HFFc6 (cell line): ENCODE results near the gene GCK. TPM values are rescaled to one million over a fixed set of nuclear protein-coding genes. Genes with fewer than 3 reads are reported as not detected.

Source experiments
- DNase-seq: peaks from one replicate; pipeline ENCODE4 v3.0.0-alpha.2; 2018
- H3K27ac Mint-ChIP-seq: 2 replicates; pipeline ENCODE4 v1.8.0; 2020; ENCODE audit warnings: mild to moderate bottlenecking, mixed read lengths
- H3K27me3 Mint-ChIP-seq: 2 replicates; pipeline ENCODE4 v1.8.0; 2021; ENCODE audit warnings: mild to moderate bottlenecking, moderate library complexity, mixed read lengths; ENCODE audit not compliant: insufficient read depth
- H3K36me3 Mint-ChIP-seq: 2 replicates; pipeline ENCODE4 v1.8.0; 2021; ENCODE audit warnings: low read depth, mixed read lengths
- H3K4me1 Mint-ChIP-seq: 2 replicates; pipeline ENCODE4 v1.8.0; 2020; ENCODE audit warnings: low read depth, mixed read lengths
- H3K4me3 Mint-ChIP-seq: 2 replicates; pipeline ENCODE4 v1.8.0; 2020; ENCODE audit warnings: mild to moderate bottlenecking, moderate library complexity, mixed read lengths
- H3K9me3 Mint-ChIP-seq: 2 replicates; pipeline ENCODE4 v1.8.0; 2020; ENCODE audit warnings: mild to moderate bottlenecking, mixed read lengths
- total RNA-seq, 6 experiments: library from RNA; stranded (reverse); fragmentation: NEBNext Ultra II Directional; extraction: Animal tissue kit (Norgen Biotek cat#: 25700); gene quantifications; 2 replicates in 1 of 6; 3 replicates in 5 of 6; pipeline ENCODE4 v1.2.3, GENCODE V29; 2021
- TF ChIP-seq, protein P1 (sequence below): fragments of 200-600 bp; sonication (generic); IDR thresholded peaks from 2 replicates; pipeline ENCODE4 v1.5.0; 2021; ENCODE audit warnings: antibody characterized with exemption, mild to moderate bottlenecking

The GCK gene
- total RNA-seq, 6 experiments from 2014 or later = 0.11 to 0.26 (median 0.17) TPM; not detected in 2

DNA sequence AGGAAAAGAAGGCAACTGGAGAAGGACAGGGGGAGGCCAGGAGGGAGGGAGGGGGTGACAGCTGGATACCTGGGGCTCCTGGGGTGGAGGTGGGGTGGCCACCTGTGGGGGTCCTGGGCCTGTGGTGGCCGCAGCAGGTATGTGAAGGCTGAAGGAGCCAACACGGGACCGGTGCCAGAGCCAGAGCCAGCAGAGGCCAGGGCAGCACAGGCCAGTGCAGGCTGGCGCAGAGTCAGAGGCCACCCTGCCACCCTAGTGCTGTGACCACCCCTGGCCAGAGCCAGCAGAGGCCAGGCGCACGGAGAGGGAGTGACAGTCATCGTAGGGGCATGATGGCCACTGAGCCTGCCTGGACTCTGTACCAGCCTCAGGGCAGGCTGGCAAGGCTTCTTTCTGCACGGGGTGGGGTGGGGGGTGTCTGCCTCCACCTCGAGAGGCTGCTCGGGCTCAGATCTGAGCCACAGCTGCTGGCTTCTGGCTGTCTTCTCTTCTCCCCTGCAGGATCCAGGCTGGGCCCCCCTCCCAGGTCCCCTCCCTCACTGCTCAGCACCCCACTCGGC, 40.4 kb upstream of the GCK start:
- Mint-ChIP-seq H3K4me3 (no peak overlapping the region), H3K27me3 (peaks cover 18% of the 10 kb centered on the region), H3K36me3 (no peaks in the 10 kb centered on the region), H3K9me3 (no peaks in the 10 kb centered on the region), H3K4me1 (no peaks in the 10 kb centered on the region), H3K27ac (no peak overlapping the region)
- DNase-seq = no peak
- TF ChIP-seq, protein P1, sequence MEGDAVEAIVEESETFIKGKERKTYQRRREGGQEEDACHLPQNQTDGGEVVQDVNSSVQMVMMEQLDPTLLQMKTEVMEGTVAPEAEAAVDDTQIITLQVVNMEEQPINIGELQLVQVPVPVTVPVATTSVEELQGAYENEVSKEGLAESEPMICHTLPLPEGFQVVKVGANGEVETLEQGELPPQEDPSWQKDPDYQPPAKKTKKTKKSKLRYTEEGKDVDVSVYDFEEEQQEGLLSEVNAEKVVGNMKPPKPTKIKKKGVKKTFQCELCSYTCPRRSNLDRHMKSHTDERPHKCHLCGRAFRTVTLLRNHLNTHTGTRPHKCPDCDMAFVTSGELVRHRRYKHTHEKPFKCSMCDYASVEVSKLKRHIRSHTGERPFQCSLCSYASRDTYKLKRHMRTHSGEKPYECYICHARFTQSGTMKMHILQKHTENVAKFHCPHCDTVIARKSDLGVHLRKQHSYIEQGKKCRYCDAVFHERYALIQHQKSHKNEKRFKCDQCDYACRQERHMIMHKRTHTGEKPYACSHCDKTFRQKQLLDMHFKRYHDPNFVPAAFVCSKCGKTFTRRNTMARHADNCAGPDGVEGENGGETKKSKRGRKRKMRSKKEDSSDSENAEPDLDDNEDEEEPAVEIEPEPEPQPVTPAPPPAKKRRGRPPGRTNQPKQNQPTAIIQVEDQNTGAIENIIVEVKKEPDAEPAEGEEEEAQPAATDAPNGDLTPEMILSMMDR = no peak

DNA sequence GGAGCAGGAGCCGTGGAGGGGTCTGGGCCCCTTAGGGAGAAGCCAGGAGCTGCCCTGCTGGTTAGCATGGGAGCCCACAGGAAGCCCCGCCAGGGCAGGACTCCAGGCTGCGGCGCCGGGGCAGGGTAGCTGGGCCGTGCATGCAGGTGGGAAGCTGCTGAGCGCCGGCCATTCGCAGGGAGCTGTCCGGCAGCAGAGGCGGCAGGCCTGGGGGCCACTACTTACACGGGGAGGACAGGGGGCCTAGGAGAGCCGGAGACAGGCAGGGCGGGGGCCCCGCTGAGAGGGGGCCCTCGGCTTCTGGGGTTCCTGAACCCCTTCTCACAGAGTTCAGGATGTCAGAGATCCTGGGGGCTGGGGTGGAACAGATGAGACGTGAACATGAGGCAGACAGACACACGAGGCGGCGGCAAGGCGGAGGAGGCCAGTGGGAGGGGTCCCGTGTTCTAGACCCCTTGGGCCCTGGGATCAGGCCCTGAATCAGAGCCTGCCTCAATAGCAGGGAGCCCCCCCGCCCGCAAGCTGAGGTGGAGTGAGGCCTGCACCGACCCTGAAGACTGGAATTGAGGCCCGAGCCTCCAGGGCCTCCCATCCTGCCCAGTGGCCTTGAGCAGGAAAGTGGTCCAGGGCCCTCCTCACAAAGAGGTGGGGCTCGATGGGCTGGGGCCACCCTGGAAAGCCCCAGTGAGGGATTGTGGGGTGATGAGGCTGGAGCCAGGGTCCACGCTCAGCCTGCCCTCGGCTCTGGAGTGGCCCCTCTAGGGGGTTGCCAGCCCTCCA, 39.5 kb upstream of the GCK start:
- Mint-ChIP-seq H3K4me1 (no peaks in the 10 kb centered on the region), H3K36me3 (no peaks in the 10 kb centered on the region), H3K27ac (no peak overlapping the region), H3K4me3 (no peak overlapping the region), H3K9me3 (no peaks in the 10 kb centered on the region), H3K27me3 (peaks cover 19% of the 10 kb centered on the region)
- TF ChIP-seq, protein P1 = no peak
- no peak for DNase-seq

DNA sequence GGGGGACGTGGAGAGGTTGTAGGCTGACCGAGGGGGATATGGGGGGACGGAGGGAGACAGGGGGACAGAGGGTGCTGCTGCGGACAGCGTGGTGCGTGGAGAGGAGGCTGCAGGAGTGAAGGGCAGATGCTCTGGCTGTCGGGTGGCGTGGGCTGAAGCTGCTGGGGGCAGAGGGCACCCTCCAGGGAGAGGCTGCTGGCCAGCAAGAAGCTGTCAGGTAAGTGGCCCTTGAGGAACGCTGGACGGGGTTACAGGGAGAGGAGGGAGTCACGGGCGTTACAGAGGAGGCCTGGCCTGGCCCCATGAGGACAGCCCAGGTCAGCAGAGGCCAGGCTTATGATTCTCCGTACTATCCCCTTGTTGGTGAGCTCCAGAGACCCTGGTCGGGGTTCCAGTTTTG, 38.7 kb upstream of the GCK start:
- no peaks in the 10 kb centered on the region for H3K9me3 Mint-ChIP-seq
- no peak for DNase-seq
- no peaks in the 10 kb centered on the region for H3K36me3 Mint-ChIP-seq
- peaks cover 23% of the 10 kb centered on the region for H3K27me3 Mint-ChIP-seq
- no peak overlapping the region for H3K27ac Mint-ChIP-seq
- no peak overlapping the region for H3K4me3 Mint-ChIP-seq
- TF ChIP-seq, protein P1 = no peak
- H3K4me1 Mint-ChIP-seq = no peaks in the 10 kb centered on the region

DNA sequence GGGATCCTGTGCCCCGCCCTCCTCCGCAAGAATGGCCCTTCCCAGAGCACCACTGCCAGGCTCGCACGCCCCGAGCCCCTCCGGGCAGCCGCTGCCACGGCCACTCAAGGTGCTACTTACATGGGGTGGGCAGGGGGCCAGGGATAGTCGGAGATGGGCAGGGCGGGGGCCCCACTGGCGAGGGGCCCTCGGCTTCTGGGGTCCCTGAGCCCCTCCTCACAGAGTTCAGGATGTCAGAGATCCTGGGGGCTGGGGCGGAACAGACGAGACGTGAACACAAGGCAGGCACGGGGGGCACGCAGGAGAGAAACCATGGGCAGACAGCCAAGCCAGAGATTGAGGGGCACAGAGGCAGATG, 37.1 kb upstream of the GCK start:
- Mint-ChIP-seq H3K9me3 (no peaks in the 10 kb centered on the region), H3K4me1 (no peaks in the 10 kb centered on the region), H3K4me3 (no peak overlapping the region), H3K36me3 (no peaks in the 10 kb centered on the region), H3K27me3 (peaks cover 19% of the 10 kb centered on the region), H3K27ac (no peak overlapping the region)
- no peak for DNase-seq
- TF ChIP-seq, protein P1 = no peak

DNA sequence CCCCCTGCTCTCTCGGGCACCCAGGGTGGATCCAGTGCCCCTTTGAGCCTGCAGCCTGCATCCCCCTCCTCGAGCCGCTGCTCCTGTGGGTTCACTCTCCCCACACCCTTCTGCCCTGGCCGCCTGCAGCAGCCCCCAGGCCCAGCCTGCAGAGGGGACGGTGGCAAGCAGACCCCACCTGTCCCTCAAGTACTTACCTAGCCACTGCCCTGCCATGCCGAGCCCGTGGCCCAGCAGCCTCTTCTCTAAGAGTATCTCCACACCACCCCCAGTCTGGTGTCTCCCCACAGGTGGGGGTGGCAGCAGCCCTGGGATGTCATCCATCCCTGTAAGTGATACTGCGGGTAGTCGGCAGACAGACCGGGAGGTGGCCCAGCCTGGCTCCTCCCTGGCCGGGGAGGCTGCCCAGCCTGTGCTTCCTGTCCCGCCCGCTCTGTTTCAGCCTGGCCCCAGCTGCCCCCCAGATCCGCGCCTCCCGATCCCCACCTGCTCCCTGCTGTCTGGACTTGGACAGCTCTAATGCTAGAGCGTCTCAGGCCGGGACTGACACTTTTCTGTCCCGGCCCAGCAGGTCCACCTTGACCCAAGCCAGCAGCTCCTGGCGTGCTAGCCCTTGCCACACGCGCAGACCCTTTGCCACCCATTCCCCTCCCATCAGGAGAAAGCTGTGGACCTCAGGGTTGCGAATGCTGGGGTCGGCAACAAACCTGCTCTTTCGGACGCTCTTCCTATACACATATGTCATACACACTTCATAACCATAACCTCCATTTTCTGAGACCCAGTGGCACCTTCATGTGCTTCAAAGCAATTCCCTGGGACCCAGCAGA, 36.5 kb upstream of the GCK start:
- Mint-ChIP-seq H3K36me3 (no peaks in the 10 kb centered on the region), H3K4me1 (no peaks in the 10 kb centered on the region), H3K27ac (no peak overlapping the region), H3K4me3 (no peak overlapping the region), H3K27me3 (peaks cover 19% of the 10 kb centered on the region), H3K9me3 (no peaks in the 10 kb centered on the region)
- no peak for DNase-seq
- TF ChIP-seq, protein P1 = no peak
